Astrocyte (in vitro differentiated cells and primary cell): Measurements from ENCODE around the gene TWIST2.

Experiments used
- EZH2 ChIP-seq: IDR thresholded peaks from 2 replicates; pipeline ENCODE4 v1.6.1; 2012; ENCODE audit warnings: mild to moderate bottlenecking, low read length, inconsistent platforms; ENCODE audit not compliant: insufficient read depth
- TF ChIP-seq, protein P1 (sequence below): IDR thresholded peaks from 2 replicates; pipeline ENCODE4 v1.5.1; 2011; ENCODE audit warnings: low read depth, mild to moderate bottlenecking, inconsistent platforms, low read length, moderate library complexity; ENCODE audit not compliant: insufficient read depth

DNA sequence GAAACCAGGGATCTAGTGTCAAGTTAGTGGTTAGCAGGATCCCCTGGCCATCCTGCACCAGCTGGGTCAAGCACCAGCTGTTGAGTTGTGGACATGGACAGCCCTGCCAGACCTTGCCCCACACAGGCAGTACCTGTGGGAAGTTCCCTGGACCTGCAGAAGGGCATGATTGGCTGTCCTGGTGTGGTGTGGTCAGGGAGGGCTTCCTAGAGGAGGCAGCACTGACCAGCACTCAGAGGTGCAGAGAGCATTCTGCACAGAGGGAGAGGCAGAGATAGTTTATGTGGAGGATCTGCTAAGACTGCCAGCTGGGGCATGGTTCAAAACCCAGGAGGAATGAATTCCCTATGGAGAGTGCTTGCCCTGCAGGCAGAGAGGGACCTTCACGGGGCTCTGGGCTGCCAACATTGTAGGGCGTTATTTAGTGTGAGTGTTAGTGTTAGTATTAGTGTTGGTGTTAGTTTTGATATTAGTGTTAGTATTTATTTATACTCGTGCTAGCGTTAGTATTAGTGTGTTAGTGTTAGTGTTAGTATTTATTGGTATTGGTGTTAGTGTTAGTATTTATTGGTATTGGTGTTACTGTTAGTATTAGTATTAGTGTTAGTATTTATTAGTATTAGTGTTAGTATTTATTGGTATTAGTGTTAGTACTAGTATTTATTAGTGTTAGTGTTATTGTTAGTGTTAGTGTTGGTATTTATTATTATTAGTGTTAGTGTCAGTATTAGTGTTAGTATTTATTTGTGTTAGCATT lies 31.9 kb downstream of the TWIST2 start:
- TF ChIP-seq, protein P1, sequence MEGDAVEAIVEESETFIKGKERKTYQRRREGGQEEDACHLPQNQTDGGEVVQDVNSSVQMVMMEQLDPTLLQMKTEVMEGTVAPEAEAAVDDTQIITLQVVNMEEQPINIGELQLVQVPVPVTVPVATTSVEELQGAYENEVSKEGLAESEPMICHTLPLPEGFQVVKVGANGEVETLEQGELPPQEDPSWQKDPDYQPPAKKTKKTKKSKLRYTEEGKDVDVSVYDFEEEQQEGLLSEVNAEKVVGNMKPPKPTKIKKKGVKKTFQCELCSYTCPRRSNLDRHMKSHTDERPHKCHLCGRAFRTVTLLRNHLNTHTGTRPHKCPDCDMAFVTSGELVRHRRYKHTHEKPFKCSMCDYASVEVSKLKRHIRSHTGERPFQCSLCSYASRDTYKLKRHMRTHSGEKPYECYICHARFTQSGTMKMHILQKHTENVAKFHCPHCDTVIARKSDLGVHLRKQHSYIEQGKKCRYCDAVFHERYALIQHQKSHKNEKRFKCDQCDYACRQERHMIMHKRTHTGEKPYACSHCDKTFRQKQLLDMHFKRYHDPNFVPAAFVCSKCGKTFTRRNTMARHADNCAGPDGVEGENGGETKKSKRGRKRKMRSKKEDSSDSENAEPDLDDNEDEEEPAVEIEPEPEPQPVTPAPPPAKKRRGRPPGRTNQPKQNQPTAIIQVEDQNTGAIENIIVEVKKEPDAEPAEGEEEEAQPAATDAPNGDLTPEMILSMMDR: no peak
- no peak for TF ChIP-seq EZH2
